HG02610 (cell line): Measurements from ENCODE around the gene FLNA.

ENCODE experiments used
- ATAC-seq: cut with Tn5 transposase; IDR thresholded peaks from one replicate; pipeline ENCODE4 v1.9.1; 2021; ENCODE audit warnings: mild to moderate bottlenecking, moderate library complexity; ENCODE audit not compliant: unreplicated experiment

FLNA gene

GRCh38 chrX:154360155-154360713, 14.2 kb downstream of the FLNA start:
- ATAC-seq: no peak

GRCh38 chrX:154359362-154360154, 14.9 kb downstream of the FLNA start:
- ATAC-seq: no peak

DNA sequence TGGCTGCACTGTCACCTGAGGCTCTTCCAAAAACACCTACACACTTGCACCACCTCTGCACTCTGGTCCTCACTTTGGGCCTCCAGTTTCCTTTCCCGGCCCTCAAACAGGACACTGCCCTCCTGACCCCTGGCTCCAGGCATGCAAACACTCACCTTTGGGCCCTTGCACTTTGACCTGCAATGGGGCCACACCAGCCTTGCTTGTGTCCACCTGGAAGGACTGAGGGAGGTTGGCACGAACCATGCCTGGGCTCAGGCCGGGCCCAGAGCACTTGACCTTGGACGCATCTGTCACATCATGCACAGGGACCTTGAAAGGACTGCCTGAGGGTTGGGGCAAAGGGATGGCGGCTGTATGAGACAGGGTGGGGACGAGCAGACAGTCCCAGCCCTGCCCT, 15.6 kb downstream of the FLNA start:
- ATAC-seq: no peak

- ATAC-seq: no peak
These were observed 16.4 kb downstream of the FLNA start for GRCh38 chrX:154358011-154358410.

- no peak for ATAC-seq
These were observed 17.2 kb downstream of the FLNA start for GRCh38 chrX:154357205-154357604.

- ATAC-seq: no peak
These were observed 17.8 kb downstream of the FLNA start for GRCh38 chrX:154356596-154356995.

DNA sequence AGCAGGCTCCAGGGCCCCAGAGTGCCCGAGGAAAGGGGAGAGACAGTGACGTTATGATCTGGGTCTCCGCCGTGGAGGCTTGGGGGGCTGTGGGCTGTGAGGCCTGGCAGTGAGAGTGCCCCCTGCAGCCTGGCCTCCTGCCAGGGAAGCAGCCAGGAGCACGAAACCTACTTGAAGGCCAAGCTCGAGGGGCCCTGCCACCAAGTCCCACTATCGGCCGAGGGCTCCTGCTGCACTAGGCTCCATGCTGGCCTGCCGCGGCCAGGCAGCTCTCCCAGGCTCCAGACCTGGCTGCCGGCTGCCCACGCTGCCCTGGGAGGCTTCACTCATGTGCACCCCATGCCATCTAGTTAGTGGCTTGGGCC, 18.7 kb downstream of the FLNA start:
- ATAC-seq: no peak

- ATAC-seq: no peak
These were observed 19.2 kb downstream of the FLNA start for GRCh38 chrX:154355094-154355775.

- ATAC-seq: no peak
These were observed 19.9 kb downstream of the FLNA start for GRCh38 chrX:154354516-154354915.

GRCh38 chrX:154354013-154354412, 20.4 kb downstream of the FLNA start:
- ATAC-seq: no peak

GRCh38 chrX:154353172-154353843, 21.1 kb downstream of the FLNA start:
- no peak for ATAC-seq

- no peak for ATAC-seq
These were observed 22.0 kb downstream of the FLNA start for GRCh38 chrX:154352466-154352865.

GRCh38 chrX:154352012-154352401, 22.4 kb downstream of the FLNA start:
- no peak for ATAC-seq

- no peak for ATAC-seq
These were observed 23.0 kb downstream of the FLNA start for GRCh38 chrX:154351183-154352011.

DNA sequence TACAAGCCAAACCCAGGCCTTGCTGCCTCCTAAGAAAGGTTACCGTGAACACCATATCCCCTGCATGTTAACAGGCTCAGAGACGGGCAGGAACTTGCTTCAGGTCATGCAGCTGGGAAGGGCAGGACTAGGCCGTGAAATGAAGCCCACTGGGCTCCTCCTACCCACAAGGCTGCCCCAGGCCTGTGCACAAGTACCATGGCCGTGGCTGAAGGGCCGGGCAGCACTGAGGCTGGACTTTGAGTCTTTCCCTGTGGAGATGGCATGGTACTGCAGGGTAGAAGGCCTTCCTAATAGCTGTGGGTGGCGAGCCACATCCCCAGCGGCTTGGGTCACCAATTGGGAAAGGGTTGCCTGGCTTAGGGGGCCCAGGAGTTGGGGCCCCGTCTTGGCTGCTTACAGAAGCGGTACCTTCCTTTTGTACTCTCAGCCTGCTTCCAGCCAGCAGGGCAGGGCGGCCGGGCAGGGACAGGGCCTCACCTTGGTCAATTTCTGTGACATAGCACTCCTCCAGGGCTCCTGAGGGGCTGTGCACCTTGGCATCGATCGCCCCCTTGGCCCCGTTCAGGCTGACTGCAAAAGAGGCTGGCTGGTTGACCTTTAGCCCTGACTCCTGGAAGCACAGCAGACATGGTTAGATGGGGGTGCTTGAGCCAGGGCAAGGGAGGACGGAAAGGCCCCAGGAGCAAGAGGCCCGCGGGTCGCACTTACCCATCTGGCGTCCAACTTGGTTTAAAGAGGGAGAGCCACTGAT, 23.8 kb downstream of the FLNA start:
- ATAC-seq: no peak

GRCh38 chrX:154349979-154350378, 24.5 kb downstream of the FLNA start:
- ATAC-seq: no peak

GRCh38 chrX:154349359-154349935, 25.0 kb downstream of the FLNA start:
- no peak for ATAC-seq

DNA sequence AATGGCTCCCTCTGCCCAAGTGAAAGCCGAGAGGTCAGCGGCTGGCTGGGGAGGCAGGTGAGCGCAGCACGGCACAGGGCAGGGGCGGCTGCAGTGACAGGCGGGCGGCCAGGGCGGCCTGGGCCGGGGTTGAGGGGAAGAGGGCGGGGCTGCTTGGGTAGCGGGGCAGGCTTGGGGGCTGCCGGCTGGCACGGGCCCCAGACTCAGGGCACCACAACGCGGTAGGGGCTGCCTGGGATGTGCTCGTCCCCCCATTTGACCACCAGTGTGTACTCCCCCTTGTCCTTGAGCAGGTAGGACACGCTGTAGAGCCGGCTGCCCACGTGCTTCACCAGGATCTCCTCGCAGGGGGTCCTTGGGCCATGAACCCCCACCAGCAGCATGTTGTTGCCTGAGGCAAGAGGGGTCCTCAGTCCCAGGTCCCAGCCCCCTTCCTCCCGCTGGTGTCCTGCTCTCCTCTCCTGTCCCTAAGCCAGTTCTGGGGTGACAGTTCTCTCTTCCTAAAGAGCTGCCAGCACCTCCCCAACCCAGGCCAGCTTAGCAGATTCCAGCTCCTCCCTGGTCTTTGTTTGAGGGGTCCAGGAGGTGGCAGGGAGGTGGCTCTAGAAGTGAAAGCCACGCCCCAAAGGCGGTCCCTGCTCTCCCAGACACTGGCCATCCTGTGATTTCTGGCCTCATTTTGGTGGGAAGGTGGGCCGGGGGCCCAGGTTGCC, 25.6 kb downstream of the FLNA start:
- ATAC-seq: no peak

DNA sequence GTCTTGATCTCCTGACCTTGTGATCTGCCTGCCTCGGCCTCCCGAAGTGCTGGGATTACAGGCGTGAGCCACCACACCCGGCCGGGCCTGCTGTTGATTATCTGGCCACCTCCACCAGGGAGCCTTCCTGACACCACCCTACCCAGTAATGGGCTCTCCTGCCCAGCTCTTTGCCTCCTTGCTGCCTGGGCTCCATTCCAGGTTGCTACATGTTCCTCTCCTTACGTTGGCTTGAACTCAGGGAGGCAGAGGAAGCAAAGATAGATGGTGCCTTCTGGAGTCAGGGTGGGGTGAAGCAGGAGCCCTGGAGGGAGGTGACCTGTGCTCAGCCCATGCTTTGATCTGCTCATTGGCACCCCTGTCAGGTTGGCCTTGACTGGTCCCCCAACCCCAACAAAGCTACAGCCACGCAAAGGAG, 26.3 kb downstream of the FLNA start:
- ATAC-seq: no peak
